H54 (cell line): ENCODE results near the gene DLGAP5.

Source experiments
- DNase-seq: peaks from one replicate; pipeline ENCODE4 v3.0.0; 2011; ENCODE audit warnings: low spot score, mixed read lengths; ENCODE audit not compliant: insufficient read length
- FAIRE-seq: peaks from 3 replicates; lab custom pipeline; 2011; peaks lifted over from hg19 to GRCh38; lab: Jason Lieb, UNC
- POLR2A ChIP-seq: IDR thresholded peaks from 2 replicates; pipeline ENCODE4 v1.6.1; 2011; ENCODE audit warnings: low read depth, mild to moderate bottlenecking, low read length

DLGAP5 gene

GRCh38 chr14:55152052-55152753 lies 39.2 kb downstream of the DLGAP5 start:
- TF ChIP-seq POLR2A: no peak
- FAIRE-seq: no peak
- no peak for DNase-seq

- TF ChIP-seq POLR2A: no peak
- FAIRE-seq (no peak), DNase-seq (no peak)
Measured at GRCh38 chr14:55151601-55152000, 39.8 kb downstream of the DLGAP5 start.

- DNase-seq: no peak
- no peak for TF ChIP-seq POLR2A
- FAIRE-seq: no peak
Measured at GRCh38 chr14:55146425-55146824, 45.0 kb downstream of the DLGAP5 start.

- no peak for TF ChIP-seq POLR2A
- DNase-seq (no peak), FAIRE-seq (no peak)
Measured at GRCh38 chr14:55142466-55142865, 48.9 kb downstream of the DLGAP5 start.

- TF ChIP-seq POLR2A: no peak
- no peak for DNase-seq
- no peak for FAIRE-seq
Measured at GRCh38 chr14:55141825-55142224, 49.6 kb downstream of the DLGAP5 start.

GRCh38 chr14:55139696-55140509 lies 51.5 kb downstream of the DLGAP5 start:
- DNase-seq (no peak), FAIRE-seq (no peak)
- no peak for TF ChIP-seq POLR2A

GRCh38 chr14:55139141-55139540 lies 52.2 kb downstream of the DLGAP5 start:
- DNase-seq: no peak
- FAIRE-seq: no peak
- no peak for TF ChIP-seq POLR2A

- no peak for TF ChIP-seq POLR2A
- DNase-seq (no peak), FAIRE-seq (no peak)
Measured at GRCh38 chr14:55138091-55138490, 53.3 kb downstream of the DLGAP5 start.

- DNase-seq (no peak), FAIRE-seq (no peak)
- TF ChIP-seq POLR2A: no peak
Measured at GRCh38 chr14:55136885-55137786, 54.2 kb downstream of the DLGAP5 start.

- no peak for DNase-seq
- TF ChIP-seq POLR2A: no peak
- no peak for FAIRE-seq
Measured at GRCh38 chr14:55136241-55136640, 55.1 kb downstream of the DLGAP5 start.

GRCh38 chr14:55133416-55133815 lies 58.0 kb downstream of the DLGAP5 start:
- TF ChIP-seq POLR2A: no peak
- FAIRE-seq (no peak), DNase-seq (no peak)

GRCh38 chr14:55131370-55132137 lies 59.8 kb downstream of the DLGAP5 start:
- DNase-seq: no peak
- no peak for TF ChIP-seq POLR2A
- no peak for FAIRE-seq

- TF ChIP-seq POLR2A: no peak
- peak; percentile 15 for FAIRE-seq
- peak; percentile 42 for DNase-seq
Measured at GRCh38 chr14:55130196-55130550, 61.2 kb downstream of the DLGAP5 start.
